Neural progenitor cell (in vitro differentiated cells): Measurements from ENCODE around the gene MACROD1. TPM values are rescaled to one million over a fixed set of nuclear protein-coding genes. Genes with fewer than 3 reads are reported as not detected.

Experiments used
- DNase-seq: peaks from one replicate; pipeline ENCODE4 v3.0.0-alpha.2; 2016; ENCODE audit warnings: low spot score
- H2AFZ ChIP-seq: fragments of 200-600 bp; sonication (generic); replicated peaks from 2 replicates; pipeline ENCODE4 v1.6.1; 2016; ENCODE audit warnings: antibody characterized with exemption
- H3F3A ChIP-seq: fragments of 200-600 bp; sonication (generic); 2 replicates; pipeline ENCODE4 v1.6.1; 2016; ENCODE audit warnings: antibody characterized with exemption, low read depth
- H3K27ac ChIP-seq: fragments of 200-600 bp; sonication (generic); 2 replicates; pipeline ENCODE4 v1.5.1; 2016; ENCODE audit warnings: mild to moderate bottlenecking
- H3K27me3 ChIP-seq: fragments of 200-600 bp; sonication (generic); 2 replicates; pipeline ENCODE4 v1.6.1; 2016; ENCODE audit warnings: mild to moderate bottlenecking, moderate library complexity
- H3K36me3 ChIP-seq: fragments of 200-600 bp; sonication (generic); 2 replicates; pipeline ENCODE4 v1.5.1; 2016
- H3K4me1 ChIP-seq: fragments of 200-600 bp; sonication (generic); 2 replicates; pipeline ENCODE4 v1.6.1; 2016; ENCODE audit warnings: mixed run types
- H3K4me2 ChIP-seq: fragments of 200-600 bp; sonication (generic); 2 replicates; pipeline ENCODE4 v1.6.1; 2016
- H3K4me3 ChIP-seq: fragments of 200-600 bp; sonication (generic); 2 replicates; pipeline ENCODE4 v1.5.1; 2016
- H3K79me2 ChIP-seq: fragments of 200-600 bp; sonication (generic); 2 replicates; pipeline ENCODE4 v1.6.1; 2016; ENCODE audit warnings: low read depth
- H3K9ac ChIP-seq: fragments of 200-600 bp; sonication (generic); 2 replicates; pipeline ENCODE4 v1.6.1; 2016
- H3K9me3 ChIP-seq: fragments of 200-600 bp; sonication (generic); 2 replicates; pipeline ENCODE4 v1.5.1; 2016; ENCODE audit warnings: low read depth
- H4K20me1 ChIP-seq: fragments of 200-600 bp; sonication (generic); 2 replicates; pipeline ENCODE4 v1.6.1; 2016; ENCODE audit warnings: low read depth
- H3K27ac Mint-ChIP-seq: 3 replicates; pipeline ENCODE4 v1.8.0; 2021; ENCODE audit warnings: mixed read lengths
- H3K27me3 Mint-ChIP-seq: 2 replicates; pipeline ENCODE4 v1.8.0; 2022; ENCODE audit warnings: low read depth, mild to moderate bottlenecking, inconsistent platforms, moderate library complexity, mixed read lengths; ENCODE audit not compliant: insufficient read depth
- H3K36me3 Mint-ChIP-seq: 3 replicates; pipeline ENCODE4 v1.8.0; 2021; ENCODE audit warnings: mixed read lengths
- H3K4me1 Mint-ChIP-seq: 3 replicates; pipeline ENCODE4 v1.8.0; 2021; ENCODE audit warnings: mixed read lengths
- H3K4me3 Mint-ChIP-seq: 3 replicates; pipeline ENCODE4 v1.8.0; 2021; ENCODE audit warnings: mild to moderate bottlenecking, moderate library complexity, mixed read lengths
- H3K9me3 Mint-ChIP-seq: 3 replicates; pipeline ENCODE4 v1.8.0; 2020; ENCODE audit warnings: mixed read lengths
- CTCF ChIP-seq: fragments of 200-600 bp; sonication (generic); IDR thresholded peaks from 2 replicates; pipeline ENCODE4 v1.5.1; 2017; ENCODE audit warnings: antibody characterized with exemption, mild to moderate bottlenecking
- EZH2 ChIP-seq: fragments of 200-600 bp; sonication (generic); IDR thresholded peaks from 2 replicates; pipeline ENCODE4 v1.6.1; 2017; ENCODE audit warnings: antibody characterized with exemption, mild to moderate bottlenecking, moderate library complexity
- EZH2phosphoT487 ChIP-seq: fragments of 200-600 bp; sonication (generic); IDR thresholded peaks from 2 replicates; pipeline ENCODE4 v1.6.1; 2017; ENCODE audit warnings: antibody characterized with exemption
- total RNA-seq: library from RNA; depleted of rRNA; stranded (reverse); fragments of >200 nt; gene quantifications from 2 replicates; pipeline ENCODE4 v1.2.3, GENCODE V29; 2015; ENCODE audit warnings: low replicate concordance

MACROD1 gene
- total RNA-seq, 1 donor from 2014 or later = 11.9 TPM

DNA sequence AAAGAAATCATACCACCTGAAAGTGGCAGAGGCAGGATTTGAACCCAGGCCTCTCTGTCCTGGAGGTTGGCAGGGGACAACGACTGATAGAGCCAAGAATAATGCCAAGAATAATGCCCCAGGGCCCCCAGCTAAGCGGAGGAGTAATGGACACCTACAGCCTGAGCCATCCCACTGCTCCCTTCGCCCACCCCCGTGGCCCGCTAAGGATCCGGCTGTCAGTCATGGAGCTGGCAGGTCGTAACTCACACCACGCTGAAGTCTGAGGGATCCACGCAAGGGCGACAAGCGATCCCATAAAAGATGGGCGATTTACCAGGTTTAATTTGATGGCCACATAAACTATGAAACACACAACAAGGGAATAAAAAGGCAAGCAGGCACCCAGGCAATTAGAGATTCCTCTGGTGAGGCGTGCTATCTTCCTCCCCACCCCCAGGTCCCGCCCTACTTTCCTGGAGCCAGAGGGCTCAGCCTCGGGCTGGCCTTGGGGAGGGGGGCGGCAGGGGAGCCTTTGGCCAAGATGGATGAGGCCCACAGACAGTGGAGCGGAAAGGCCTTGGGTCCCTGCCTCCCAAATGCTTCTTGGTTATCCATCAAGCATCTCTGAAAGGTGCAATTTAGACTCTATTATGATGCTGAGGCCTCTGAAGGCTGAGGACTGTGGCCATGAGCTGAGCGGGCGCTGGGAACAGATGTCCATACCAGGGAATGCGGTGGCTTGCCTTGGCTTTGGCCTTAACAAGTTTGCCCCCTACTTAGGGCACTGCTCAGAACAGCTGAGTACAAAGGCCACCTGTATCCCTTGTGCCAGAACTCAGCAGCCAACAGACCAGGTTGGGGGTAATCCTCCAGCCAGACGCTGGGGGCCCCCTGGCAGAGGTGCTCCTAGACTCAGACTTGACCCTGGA is 55.2 kb downstream of the MACROD1 start:
- Histone ChIP-seq H3K9ac (no peak overlapping the region), H3K79me2 (no peaks in the 10 kb centered on the region), H3K4me1 (peaks cover 11% of the 10 kb centered on the region), H3K4me2 (no peak overlapping the region), H3K27me3 (no peaks in the 10 kb centered on the region), H2AFZ (no peak overlapping the region), H3K9me3 (no peaks in the 10 kb centered on the region), H4K20me1 (no peaks in the 10 kb centered on the region), H3K27ac (no peak overlapping the region), H3K4me3 (no peak overlapping the region), H3K36me3 (no peaks in the 10 kb centered on the region), H3F3A (no peaks in the 10 kb centered on the region)
- DNase-seq = no peak
- no peaks in the 10 kb centered on the region for H3K9me3 Mint-ChIP-seq
- TF ChIP-seq CTCF (no peak), EZH2 (no peak), EZH2phosphoT487 (no peak)
- peaks cover 8% of the 10 kb centered on the region for H3K27me3 Mint-ChIP-seq
- H3K4me1 Mint-ChIP-seq = peaks cover 22% of the 10 kb centered on the region
- no peak overlapping the region for H3K4me3 Mint-ChIP-seq
- H3K27ac Mint-ChIP-seq = peak overlapping the region; percentile 68
- H3K36me3 Mint-ChIP-seq = no peaks in the 10 kb centered on the region

GRCh38 chr11:64109332-64109731 is 56.6 kb downstream of the MACROD1 start:
- H3K4me1 Mint-ChIP-seq = peaks cover 20% of the 10 kb centered on the region
- H3K9ac ChIP-seq = no peak overlapping the region
- H3K27ac ChIP-seq = no peak overlapping the region
- peaks cover 8% of the 10 kb centered on the region for H3K27me3 Mint-ChIP-seq
- H4K20me1 ChIP-seq = no peaks in the 10 kb centered on the region
- no peaks in the 10 kb centered on the region for H3K9me3 ChIP-seq
- H3K9me3 Mint-ChIP-seq = no peaks in the 10 kb centered on the region
- no peak overlapping the region for H2AFZ ChIP-seq
- TF ChIP-seq EZH2 (no peak), EZH2phosphoT487 (no peak), CTCF (no peak)
- no peak overlapping the region for H3K4me2 ChIP-seq
- no peak for DNase-seq
- no peak overlapping the region for H3K4me3 Mint-ChIP-seq
- peaks cover 8% of the 10 kb centered on the region for H3K4me1 ChIP-seq
- H3K79me2 ChIP-seq = no peaks in the 10 kb centered on the region
- H3K4me3 ChIP-seq = no peak overlapping the region
- H3F3A ChIP-seq = no peaks in the 10 kb centered on the region
- H3K36me3 ChIP-seq = no peaks in the 10 kb centered on the region
- no peaks in the 10 kb centered on the region for H3K36me3 Mint-ChIP-seq
- no peak overlapping the region for H3K27ac Mint-ChIP-seq
- H3K27me3 ChIP-seq = no peaks in the 10 kb centered on the region

DNA sequence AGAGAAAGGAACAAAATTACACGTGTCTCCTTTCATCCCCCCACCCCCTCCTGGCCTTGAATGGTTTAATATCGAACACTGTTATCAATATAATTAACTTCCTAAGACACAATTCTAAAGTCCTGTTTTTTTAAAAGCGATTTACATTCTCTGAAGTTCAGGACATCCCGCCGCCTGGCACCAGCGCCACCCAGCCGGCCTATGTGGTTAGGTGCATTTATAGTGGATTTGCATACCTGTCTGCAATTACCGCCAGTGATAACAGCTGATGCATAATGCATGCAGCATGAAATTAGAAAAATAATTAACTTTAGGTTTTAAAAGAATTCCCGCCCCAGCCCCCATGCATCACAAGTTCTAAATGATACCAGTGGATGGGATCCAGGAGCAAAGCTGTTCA is 58.6 kb downstream of the MACROD1 start:
- Histone ChIP-seq H3K4me3 (no peak overlapping the region), H2AFZ (no peak overlapping the region), H3K27ac (no peak overlapping the region), H3K36me3 (no peaks in the 10 kb centered on the region), H3K9me3 (no peaks in the 10 kb centered on the region), H3K79me2 (no peaks in the 10 kb centered on the region), H3K9ac (no peak overlapping the region), H3K4me2 (no peak overlapping the region), H3K4me1 (peaks cover 22% of the 10 kb centered on the region), H3F3A (no peaks in the 10 kb centered on the region), H4K20me1 (no peaks in the 10 kb centered on the region), H3K27me3 (no peaks in the 10 kb centered on the region)
- H3K9me3 Mint-ChIP-seq = no peaks in the 10 kb centered on the region
- no peak overlapping the region for H3K27ac Mint-ChIP-seq
- DNase-seq = no peak
- H3K4me3 Mint-ChIP-seq = no peak overlapping the region
- TF ChIP-seq EZH2 (no peak), EZH2phosphoT487 (no peak), CTCF (no peak)
- no peaks in the 10 kb centered on the region for H3K36me3 Mint-ChIP-seq
- H3K27me3 Mint-ChIP-seq = peaks cover 11% of the 10 kb centered on the region
- H3K4me1 Mint-ChIP-seq = peaks cover 32% of the 10 kb centered on the region
